Measurements from ENCODE around the gene HIP1. TPM values are rescaled to one million over a fixed set of nuclear protein-coding genes. Genes with fewer than 3 reads are reported as not detected.
"Not testable (repeated sequence)": the region's sequence is repeated elsewhere in the genome, so short reads cannot be mapped to it uniquely, and the experiment has no call there.

The HIP1 gene
- total and polyA plus RNA-seq, 7 donors, result 1.2 to 11.9 (median 7.2) TPM

- peak in 1 of 2 donors; percentile 38 for TF ChIP-seq POLR2A (IDR thresholded peaks at IDR 0.05)
- TF ChIP-seq POLR2AphosphoS5 (IDR thresholded peaks at IDR 0.05), result peak; percentile 59 to 86 (median 78)
- intact Hi-C loops (cut with DNase I), result not testable (repeated sequence)
Observed at GRCh38 chr7:75485979-75486643, 252.6 kb downstream of the HIP1 start, which contains the start of gene POM121C. POM121C (minus strand) TSS chr7:75486299; CDS start chr7:75441496, 44,803 bp downstream.

GRCh38 chr7:75485355-75485978 lies 253.3 kb downstream of the HIP1 start:
- H3K4me1 ChIP-seq; intact Hi-C loops (cut with DNase I); H3K27me3 ChIP-seq; H3K36me3 ChIP-seq; H3K9me3 ChIP-seq; DNase-seq: not testable (repeated sequence)
- Histone ChIP-seq H3K4me3 (peak overlapping the region; percentile 71 to 91 (median 79)), H3K27ac (peak overlapping the region; percentile 83 to 93 (median 92))
- 0 to 1% methylated on average over 31 of the region's 32 CpGs for WGBS, 2 donors

More at GRCh38 chr7:75485979-75486643, 252.6 kb downstream of the HIP1 start, which contains the start of gene POM121C:
- H3K4me3 ChIP-seq, result peak within 1 kb of the TSS; percentile 71 to 91 (median 79)
- DNase-seq, result peak; percentile 98
- WGBS, 2 donors, result 0 to 1% methylated on average over 49 of the region's 49 CpGs
- not testable (repeated sequence) for H3K27me3 ChIP-seq, H3K4me1 ChIP-seq, H3K36me3 ChIP-seq, H3K9me3 ChIP-seq
- H3K27ac ChIP-seq, result peak within 1 kb of the TSS; percentile 83 to 93 (median 92)

Small RNA genes lying within 50 kb of the gene (small RNA-seq; reads per million reads assigned to genes)
- gene AC211429.1 (0 reads per million in 3 donors), gene RF00019 (0 reads per million in 3 donors)

Other genes starting within 250 kb of the HIP1 start
- gene SPDYE5, start 246.6 kb downstream of the HIP1 start, total RNA-seq, result not detected
- gene SPDYE5, start 246.6 kb downstream of the HIP1 start, polyA plus RNA-seq, result under 1 TPM in 1 of 3 donors, not detected in 2; 0.03 TPM
- gene CCL26, start 33.3 kb upstream of the HIP1 start, total RNA-seq, result 1 to 10 TPM in 1 of 4 donors, not detected in 3; 3.3 TPM
- 1 to 10 TPM in 2 of 3 donors, not detected in 1; 1.8 to 3.0 TPM for gene CCL26, start 33.3 kb upstream of the HIP1 start, polyA plus RNA-seq
- gene CCL24, start 74.9 kb upstream of the HIP1 start, total RNA-seq, result not detected
- gene CCL24, start 74.9 kb upstream of the HIP1 start, polyA plus RNA-seq, result 10 to 100 TPM; 24.4 to 32.8 (median 25.2) TPM
- 10 to 100 TPM; 14.3 to 31.9 (median 27.0) TPM for gene RHBDD2, start 140.1 kb upstream of the HIP1 start, total RNA-seq
- 10 to 100 TPM; 23.8 to 45.0 (median 28.2) TPM for gene RHBDD2, start 140.1 kb upstream of the HIP1 start, polyA plus RNA-seq
- gene POR, start 176.2 kb upstream of the HIP1 start, total RNA-seq, result 10 to 100 TPM; 33.2 to 47.4 (median 39.2) TPM
- gene POR, start 176.2 kb upstream of the HIP1 start, polyA plus RNA-seq, result 10 to 100 TPM; 20.4 to 98.9 (median 49.9) TPM

All from sigmoid colon (tissue), 7 donors.